Body of pancreas (tissue), 4 donors: Measurements from ENCODE around the gene S100A6.

ENCODE experiments used
- POLR2A ChIP-seq, 3 donors: fragments of 450-650 bp; IDR thresholded peaks; one replicate each; pipeline ENCODE4 v1.6.1; 2016; ENCODE audit warnings: antibody characterized with exemption in 3 of 3, mild to moderate bottlenecking in 2 of 3
- TF ChIP-seq, protein P1 (sequence below), 7 experiments: fragments of 450-650 bp in 4 of 7; fragments of 200-600 bp in 3 of 7; sonication (generic) in 3 of 7; IDR thresholded peaks; one replicate each; pipeline ENCODE4 v1.5.1; 2016 to 2019; ENCODE audit warnings: antibody characterized with exemption in 7 of 7

DNA sequence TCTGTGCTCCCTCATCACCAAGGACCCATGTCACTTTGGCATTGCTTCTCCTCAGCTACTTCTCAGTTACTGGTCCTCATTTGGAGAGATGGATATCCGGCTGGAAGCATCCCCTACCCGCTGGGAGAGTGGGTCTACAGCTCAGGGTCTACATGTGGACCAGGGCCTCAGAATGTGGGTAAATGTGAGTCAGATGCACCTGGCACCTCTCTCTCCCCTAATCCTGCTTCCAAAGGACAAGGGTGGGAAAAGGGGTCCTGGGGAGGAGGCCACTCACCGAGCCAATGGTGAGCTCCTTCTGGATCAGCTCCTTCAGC, 908 bp downstream of the S100A6 start:
- TF ChIP-seq, protein P1, sequence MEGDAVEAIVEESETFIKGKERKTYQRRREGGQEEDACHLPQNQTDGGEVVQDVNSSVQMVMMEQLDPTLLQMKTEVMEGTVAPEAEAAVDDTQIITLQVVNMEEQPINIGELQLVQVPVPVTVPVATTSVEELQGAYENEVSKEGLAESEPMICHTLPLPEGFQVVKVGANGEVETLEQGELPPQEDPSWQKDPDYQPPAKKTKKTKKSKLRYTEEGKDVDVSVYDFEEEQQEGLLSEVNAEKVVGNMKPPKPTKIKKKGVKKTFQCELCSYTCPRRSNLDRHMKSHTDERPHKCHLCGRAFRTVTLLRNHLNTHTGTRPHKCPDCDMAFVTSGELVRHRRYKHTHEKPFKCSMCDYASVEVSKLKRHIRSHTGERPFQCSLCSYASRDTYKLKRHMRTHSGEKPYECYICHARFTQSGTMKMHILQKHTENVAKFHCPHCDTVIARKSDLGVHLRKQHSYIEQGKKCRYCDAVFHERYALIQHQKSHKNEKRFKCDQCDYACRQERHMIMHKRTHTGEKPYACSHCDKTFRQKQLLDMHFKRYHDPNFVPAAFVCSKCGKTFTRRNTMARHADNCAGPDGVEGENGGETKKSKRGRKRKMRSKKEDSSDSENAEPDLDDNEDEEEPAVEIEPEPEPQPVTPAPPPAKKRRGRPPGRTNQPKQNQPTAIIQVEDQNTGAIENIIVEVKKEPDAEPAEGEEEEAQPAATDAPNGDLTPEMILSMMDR (IDR thresholded peaks at IDR 0.05): no peak
- TF ChIP-seq POLR2A (IDR thresholded peaks at IDR 0.05): no peak
